Vagina (tissue), 2 donors: Measurements from ENCODE around the gene RYR2. TPM values are rescaled to one million over a fixed set of nuclear protein-coding genes. Genes with fewer than 3 reads are reported as not detected.

Experiments
- DNase-seq, 2 donors: peaks; one replicate each; pipeline ENCODE4 v3.0.0-alpha.2; 2017; ENCODE audit errors: extremely low spot score in 2 of 2
- H3K27ac ChIP-seq: fragments of 200-600 bp; sonication (generic); one replicate; pipeline ENCODE4 v1.5.1; 2019
- H3K27me3 ChIP-seq: fragments of 200-600 bp; sonication (generic); one replicate; pipeline ENCODE4 v1.5.1; 2019
- H3K36me3 ChIP-seq, 2 donors: fragments of 200-600 bp; sonication (generic); one replicate each; pipeline ENCODE4 v1.5.1; 2017 to 2019
- H3K4me1 ChIP-seq: fragments of 200-600 bp; sonication (generic); one replicate; pipeline ENCODE4 v1.5.1; 2019
- H3K4me3 ChIP-seq, 2 donors: fragments of 200-600 bp; sonication (generic); 1 replicate in 1 of 2; 2 replicates in 1 of 2; pipeline ENCODE4 v1.5.1; 2016 to 2019
- H3K9me3 ChIP-seq: fragments of 200-600 bp; sonication (generic); one replicate; pipeline ENCODE4 v1.5.1; 2019
- POLR2A ChIP-seq, 2 donors: fragments of 450-650 bp; IDR thresholded peaks; one replicate each; pipeline ENCODE4 v1.6.1; 2017; ENCODE audit warnings: antibody characterized with exemption in 2 of 2, mild to moderate bottlenecking in 2 of 2, moderate library complexity in 2 of 2
- POLR2AphosphoS5 ChIP-seq, 2 donors: sonication (generic); formaldehyde crosslinking; IDR thresholded peaks; one replicate each; pipeline ENCODE4 v1.9.0; 2017; ENCODE audit warnings: antibody characterized with exemption in 2 of 2, mild to moderate bottlenecking in 2 of 2, low read depth in 1 of 2; ENCODE audit not compliant: insufficient read depth in 1 of 2
- intact Hi-C: fragments of 100-400 bp; cut with DNase I; formaldehyde crosslinking; loops from one replicate; pipeline ENCODE4 v1.15.1; 2023
- total RNA-seq: library from RNA; depleted of rRNA; stranded (reverse); fragments of >200 nt; gene quantifications from one replicate; pipeline ENCODE4 v1.2.3, GENCODE V29; 2016
- TF ChIP-seq, protein P1 (sequence below), 3 experiments: fragments of 450-650 bp in 2 of 3; fragments of 200-600 bp in 1 of 3; sonication (generic) in 1 of 3; IDR thresholded peaks; one replicate each; pipeline ENCODE4 v1.5.1; 2017 to 2019; ENCODE audit warnings: antibody characterized with exemption in 3 of 3, mild to moderate bottlenecking in 2 of 3, moderate library complexity in 2 of 3

RYR2 gene
- total RNA-seq, 1 donor from 2014 or later: 1.5 TPM

DNA sequence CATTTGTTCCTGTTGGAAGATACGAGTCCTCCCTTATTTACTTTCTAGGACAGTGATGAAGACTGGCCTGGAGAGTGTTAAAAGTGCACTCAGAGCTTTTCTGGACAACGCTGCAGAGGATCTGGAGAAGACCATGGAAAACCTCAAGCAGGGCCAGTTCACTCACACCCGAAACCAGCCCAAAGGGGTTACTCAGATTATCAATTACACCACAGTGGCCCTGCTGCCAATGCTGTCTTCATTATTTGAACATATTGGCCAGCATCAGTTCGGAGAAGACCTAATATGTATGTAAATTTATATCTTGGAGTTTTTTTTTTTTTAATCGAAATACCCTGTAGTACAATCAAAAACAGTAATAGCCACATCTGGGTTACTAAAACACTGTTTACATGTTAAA lies 658.2 kb downstream of the RYR2 start:
- Histone ChIP-seq H3K27me3 (no peaks in the 10 kb centered on the region), H3K4me1 (no peaks in the 10 kb centered on the region), H3K4me3 (no peak overlapping the region), H3K36me3 (no peaks in the 10 kb centered on the region), H3K27ac (no peak overlapping the region), H3K9me3 (no peaks in the 10 kb centered on the region)
- intact Hi-C loops: no loop called here
- TF ChIP-seq, protein P1, sequence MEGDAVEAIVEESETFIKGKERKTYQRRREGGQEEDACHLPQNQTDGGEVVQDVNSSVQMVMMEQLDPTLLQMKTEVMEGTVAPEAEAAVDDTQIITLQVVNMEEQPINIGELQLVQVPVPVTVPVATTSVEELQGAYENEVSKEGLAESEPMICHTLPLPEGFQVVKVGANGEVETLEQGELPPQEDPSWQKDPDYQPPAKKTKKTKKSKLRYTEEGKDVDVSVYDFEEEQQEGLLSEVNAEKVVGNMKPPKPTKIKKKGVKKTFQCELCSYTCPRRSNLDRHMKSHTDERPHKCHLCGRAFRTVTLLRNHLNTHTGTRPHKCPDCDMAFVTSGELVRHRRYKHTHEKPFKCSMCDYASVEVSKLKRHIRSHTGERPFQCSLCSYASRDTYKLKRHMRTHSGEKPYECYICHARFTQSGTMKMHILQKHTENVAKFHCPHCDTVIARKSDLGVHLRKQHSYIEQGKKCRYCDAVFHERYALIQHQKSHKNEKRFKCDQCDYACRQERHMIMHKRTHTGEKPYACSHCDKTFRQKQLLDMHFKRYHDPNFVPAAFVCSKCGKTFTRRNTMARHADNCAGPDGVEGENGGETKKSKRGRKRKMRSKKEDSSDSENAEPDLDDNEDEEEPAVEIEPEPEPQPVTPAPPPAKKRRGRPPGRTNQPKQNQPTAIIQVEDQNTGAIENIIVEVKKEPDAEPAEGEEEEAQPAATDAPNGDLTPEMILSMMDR (IDR thresholded peaks at IDR 0.05): no peak
- no peak for TF ChIP-seq POLR2AphosphoS5 (IDR thresholded peaks at IDR 0.05; ENCODE audit: insufficient read depth in 1 of 2, low read depth in 1 of 2)
- TF ChIP-seq POLR2A (IDR thresholded peaks at IDR 0.05): no peak
- no peak for DNase-seq

DNA sequence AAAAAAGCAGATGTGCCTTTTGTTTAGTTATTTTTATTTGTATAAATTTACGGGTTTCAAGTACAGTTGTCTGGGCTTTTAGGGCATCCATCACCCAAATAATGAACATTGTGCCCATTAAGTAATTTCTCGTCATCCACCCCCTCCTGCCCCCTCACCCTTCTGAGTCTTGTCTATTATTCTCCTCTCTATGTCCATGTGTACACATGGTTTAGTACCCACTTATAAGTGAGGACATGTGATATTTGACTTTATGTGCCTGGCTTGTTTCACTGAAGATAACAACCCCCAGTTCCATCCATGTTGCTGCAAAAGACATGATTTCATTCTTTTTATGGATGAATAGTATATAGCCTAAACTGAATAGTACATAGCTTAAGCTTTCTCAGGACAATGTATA lies 659.5 kb downstream of the RYR2 start:
- H3K4me3 ChIP-seq: no peak overlapping the region
- TF ChIP-seq, protein P1 (IDR thresholded peaks at IDR 0.05): no peak
- TF ChIP-seq POLR2AphosphoS5 (IDR thresholded peaks at IDR 0.05; ENCODE audit: insufficient read depth in 1 of 2, low read depth in 1 of 2) (no peak), POLR2A (IDR thresholded peaks at IDR 0.05) (no peak)
- H3K27ac ChIP-seq: no peak overlapping the region
- H3K27me3 ChIP-seq: no peaks in the 10 kb centered on the region
- no peaks in the 10 kb centered on the region for H3K9me3 ChIP-seq
- H3K36me3 ChIP-seq: no peaks in the 10 kb centered on the region
- intact Hi-C loops: no loop called here
- H3K4me1 ChIP-seq: no peaks in the 10 kb centered on the region
- DNase-seq: no peak

DNA sequence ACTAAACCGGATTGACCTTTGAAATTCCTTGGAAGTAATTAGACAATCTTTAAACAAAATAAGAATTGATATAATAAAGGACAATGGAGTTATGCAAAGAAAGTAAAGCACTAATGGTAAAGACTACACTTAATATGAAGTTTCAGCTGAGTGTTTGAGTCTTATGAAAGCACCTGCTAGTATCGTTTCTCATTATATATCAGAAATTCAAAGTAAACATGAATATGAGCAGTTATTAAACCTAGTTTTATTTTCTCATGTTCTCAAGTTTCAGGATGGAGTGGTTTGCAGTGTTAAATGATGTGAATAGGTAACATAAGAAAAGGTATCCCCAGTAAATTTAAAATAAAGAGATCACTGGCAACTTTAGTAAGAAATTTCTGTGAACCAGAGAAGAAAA lies 660.2 kb downstream of the RYR2 start:
- TF ChIP-seq POLR2A (IDR thresholded peaks at IDR 0.05): no peak
- TF ChIP-seq POLR2AphosphoS5 (IDR thresholded peaks at IDR 0.05; ENCODE audit: insufficient read depth in 1 of 2, low read depth in 1 of 2): no peak
- TF ChIP-seq, protein P1 (IDR thresholded peaks at IDR 0.05): no peak
- no peak overlapping the region for H3K27ac ChIP-seq
- DNase-seq: no peak
- H3K27me3 ChIP-seq: no peaks in the 10 kb centered on the region
- H3K4me1 ChIP-seq: no peaks in the 10 kb centered on the region
- no peaks in the 10 kb centered on the region for H3K9me3 ChIP-seq
- no peaks in the 10 kb centered on the region for H3K36me3 ChIP-seq
- no peak overlapping the region for H3K4me3 ChIP-seq
- intact Hi-C loops: no loop called here

DNA sequence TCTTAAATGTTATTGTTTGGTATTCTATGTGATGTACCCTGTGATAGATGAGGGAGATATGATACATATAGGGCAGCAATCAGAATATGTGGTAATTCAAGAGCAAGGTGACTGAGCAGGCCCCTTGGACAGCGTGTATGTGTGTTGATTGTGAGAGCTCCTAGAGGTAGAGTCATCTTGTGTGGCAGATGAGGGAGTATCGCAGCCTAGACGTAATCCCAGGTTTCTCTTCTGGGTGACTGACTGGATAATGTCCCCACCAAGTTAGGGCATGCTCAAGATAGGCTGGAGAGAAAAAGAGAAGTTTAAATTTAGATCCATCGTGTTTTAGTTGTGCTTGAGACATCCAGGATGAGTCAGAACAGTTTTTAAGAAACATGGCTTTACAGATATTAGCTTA lies 663.5 kb downstream of the RYR2 start:
- H3K9me3 ChIP-seq: no peaks in the 10 kb centered on the region
- TF ChIP-seq POLR2AphosphoS5 (IDR thresholded peaks at IDR 0.05; ENCODE audit: insufficient read depth in 1 of 2, low read depth in 1 of 2) (no peak), POLR2A (IDR thresholded peaks at IDR 0.05) (no peak)
- TF ChIP-seq, protein P1 (IDR thresholded peaks at IDR 0.05): no peak
- intact Hi-C loops: no loop called here
- no peaks in the 10 kb centered on the region for H3K36me3 ChIP-seq
- H3K4me3 ChIP-seq: no peak overlapping the region
- no peaks in the 10 kb centered on the region for H3K4me1 ChIP-seq
- no peaks in the 10 kb centered on the region for H3K27me3 ChIP-seq
- DNase-seq: no peak
- no peak overlapping the region for H3K27ac ChIP-seq

DNA sequence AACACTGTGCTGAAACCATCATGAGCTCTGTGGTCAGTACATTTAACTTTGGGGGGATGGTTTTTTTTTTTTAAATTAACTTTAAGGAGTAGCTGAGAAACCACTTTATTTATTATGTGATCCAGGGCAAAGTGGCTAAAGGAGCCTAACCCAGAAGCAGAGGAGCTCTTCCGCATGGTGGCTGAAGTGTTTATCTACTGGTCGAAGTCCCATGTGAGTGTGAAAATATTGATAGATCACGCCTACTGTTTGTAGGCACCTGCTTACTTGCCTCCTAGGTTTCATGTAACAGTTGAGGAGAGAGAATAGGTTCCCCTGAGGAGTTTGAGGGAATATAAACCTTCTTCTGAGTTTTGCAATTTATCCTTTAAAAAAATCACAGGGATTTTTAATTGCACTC lies 667.4 kb downstream of the RYR2 start:
- H3K36me3 ChIP-seq: no peaks in the 10 kb centered on the region
- intact Hi-C loops: no loop called here
- H3K4me1 ChIP-seq: no peaks in the 10 kb centered on the region
- DNase-seq: no peak
- no peak overlapping the region for H3K4me3 ChIP-seq
- TF ChIP-seq POLR2AphosphoS5 (IDR thresholded peaks at IDR 0.05; ENCODE audit: insufficient read depth in 1 of 2, low read depth in 1 of 2): no peak
- TF ChIP-seq POLR2A (IDR thresholded peaks at IDR 0.05): no peak
- TF ChIP-seq, protein P1 (IDR thresholded peaks at IDR 0.05): no peak
- H3K9me3 ChIP-seq: no peaks in the 10 kb centered on the region
- no peaks in the 10 kb centered on the region for H3K27me3 ChIP-seq
- no peak overlapping the region for H3K27ac ChIP-seq
